ENCODE data around the gene OSM. TPM values are rescaled to one million over a fixed set of nuclear protein-coding genes. Genes with fewer than 3 reads are reported as not detected.

Gene OSM
- total RNA-seq, 1 experiment from 2014 or later = not detected

- TF ChIP-seq POLR2AphosphoS5 (IDR thresholded peaks at IDR 0.05; ENCODE audit: low read depth, low read length) (no peak), CTCF (IDR thresholded peaks at IDR 0.05) (no peak), TCF7L2 (IDR thresholded peaks at IDR 0.05; ENCODE audit: low read depth, low read length) (no peak), SIN3A (IDR thresholded peaks at IDR 0.05; ENCODE audit: borderline replicate concordance, insufficient read depth, low read depth, low read length) (no peak), REST (IDR thresholded peaks at IDR 0.05; ENCODE audit: insufficient read depth in 1 of 2, low read depth in 2 of 2, low read length in 1 of 2) (no peak)
- no TSS peak for BruUV-seq (replicated peaks)
- DNase-seq (ENCODE audit: low read depth, low spot score) (no peak), ATAC-seq (no peak)
- H3K4me1 ChIP-seq (ENCODE audit: control insufficient read depth, insufficient read depth, low read length) = peaks cover 55% of the 10 kb centered on the region
- H3K36me3 ChIP-seq (ENCODE audit: control insufficient read depth, insufficient read depth, low read length) = no peaks in the 10 kb centered on the region
- intact Hi-C loops (cut with micrococcal nuclease; ENCODE audit: unreplicated experiment) = no loop called here
- no peaks in the 10 kb centered on the region for H3K9me3 ChIP-seq (ENCODE audit: control insufficient read depth, insufficient read depth, low read depth, low read length)
- peak overlapping the region; percentile 84 for H3K27ac ChIP-seq (ENCODE audit: low read length)
- in situ Hi-C loops (cut with HindIII; ENCODE audit: low pct_unique_long_range_greater_than_20kb, low sequenced_read_pairs) = no loop called here
- H3K27me3 ChIP-seq (ENCODE audit: control insufficient read depth, insufficient read depth, low read length) = no peaks in the 10 kb centered on the region
- CTCF ChIA-PET = interaction anchor here (0.6 kb wide), 2 partner anchors 23 to 893 kb away, joined by 3 to 6 read pairs; no protein-coding TSS in a partner anchor
- H3K4me3 ChIP-seq (ENCODE audit: low read depth in 2 of 2, low read length in 2 of 2) = no peak overlapping the region
- POLR2A ChIA-PET = no interaction called here
Measured at GRCh38 chr22:30232716-30233218, 33.9 kb downstream of the OSM start.

- H3K4me3 ChIP-seq (ENCODE audit: low read depth in 2 of 2, low read length in 2 of 2) = no peak overlapping the region
- no peak for TF ChIP-seq POLR2AphosphoS5 (IDR thresholded peaks at IDR 0.05; ENCODE audit: low read depth, low read length)
- TF ChIP-seq SIN3A (IDR thresholded peaks at IDR 0.05; ENCODE audit: borderline replicate concordance, insufficient read depth, low read depth, low read length) = no peak
- TF ChIP-seq REST (IDR thresholded peaks at IDR 0.05; ENCODE audit: insufficient read depth in 1 of 2, low read depth in 2 of 2, low read length in 1 of 2) = no peak
- TF ChIP-seq TCF7L2 (IDR thresholded peaks at IDR 0.05; ENCODE audit: low read depth, low read length) = no peak
- no peak for TF ChIP-seq CTCF (IDR thresholded peaks at IDR 0.05)
- ChIA-PET POLR2A (no interaction called here), CTCF (no interaction called here)
- intact Hi-C loops (cut with micrococcal nuclease; ENCODE audit: unreplicated experiment) = no loop called here
- no TSS peak for BruUV-seq (replicated peaks)
- no peak for ATAC-seq
- in situ Hi-C loops (cut with HindIII; ENCODE audit: low pct_unique_long_range_greater_than_20kb, low sequenced_read_pairs) = no loop called here
- peaks cover 48% of the 10 kb centered on the region for H3K4me1 ChIP-seq (ENCODE audit: control insufficient read depth, insufficient read depth, low read length)
- no peak for DNase-seq (ENCODE audit: low read depth, low spot score)
- no peaks in the 10 kb centered on the region for H3K9me3 ChIP-seq (ENCODE audit: control insufficient read depth, insufficient read depth, low read depth, low read length)
- H3K36me3 ChIP-seq (ENCODE audit: control insufficient read depth, insufficient read depth, low read length) = no peaks in the 10 kb centered on the region
- H3K27me3 ChIP-seq (ENCODE audit: control insufficient read depth, insufficient read depth, low read length) = no peaks in the 10 kb centered on the region
- H3K27ac ChIP-seq (ENCODE audit: low read length) = peak overlapping the region; percentile 80
Measured at GRCh38 chr22:30230787-30231461, 35.7 kb downstream of the OSM start.
